Natural killer cell (primary cell): Measurements from ENCODE around the gene HSPA2. TPM values are rescaled to one million over a fixed set of nuclear protein-coding genes. Genes with fewer than 3 reads are reported as not detected.
"Not testable (repeated sequence)": the region's sequence is repeated elsewhere in the genome, so short reads cannot be mapped to it uniquely, and the experiment has no call there.

Experiments
- ATAC-seq, 3 donors: fragments of 150-1000 bp in 2 of 3; fragments of 200-7000 bp in 1 of 3; cut with Tn5 transposase; 1 replicate in 1 of 3; 2 replicates in 2 of 3; pipeline ENCODE4 v1.10.0; 2021; ENCODE audit warnings: mild to moderate bottlenecking in 2 of 3, moderate library complexity in 2 of 3
- DNase-seq, 2 donors: peaks; one replicate each; pipeline versions ENCODE4 v3.0.0 to v3.0.0-alpha.2; 2013 to 2021; ENCODE audit warnings: mixed read lengths in 1 of 2
- H3K27ac ChIP-seq: one replicate; pipeline ENCODE4 v1.5.1; 2013; ENCODE audit warnings: mild to moderate bottlenecking, low read length
- H3K27me3 ChIP-seq: one replicate; pipeline ENCODE4 v1.6.1; 2013; ENCODE audit warnings: low read length; ENCODE audit not compliant: control insufficient read depth, insufficient read depth
- H3K36me3 ChIP-seq: one replicate; pipeline ENCODE4 v1.6.1; 2013; ENCODE audit warnings: low read length; ENCODE audit not compliant: control insufficient read depth, insufficient read depth
- H3K4me1 ChIP-seq: one replicate; pipeline ENCODE4 v1.6.1; 2013; ENCODE audit warnings: low read length; ENCODE audit not compliant: control insufficient read depth, insufficient read depth
- H3K4me3 ChIP-seq: one replicate; pipeline ENCODE4 v1.5.1; 2013; ENCODE audit warnings: low read length
- H3K9me3 ChIP-seq: one replicate; pipeline ENCODE4 v1.6.1; 2013; ENCODE audit warnings: low read length; ENCODE audit not compliant: control insufficient read depth, insufficient read depth
- H3K27ac Mint-ChIP-seq, 2 donors: one replicate each; pipeline ENCODE4 v1.8.0; 2022; ENCODE audit warnings: mild to moderate bottlenecking in 2 of 2, mixed read lengths in 2 of 2, moderate library complexity in 1 of 2
- H3K27me3 Mint-ChIP-seq, 2 donors: one replicate each; pipeline ENCODE4 v1.8.0; 2022; ENCODE audit warnings: low read depth in 2 of 2, mixed read lengths in 2 of 2
- H3K36me3 Mint-ChIP-seq: one replicate; pipeline ENCODE4 v1.8.0; 2022; ENCODE audit warnings: mixed read lengths
- H3K4me1 Mint-ChIP-seq, 2 donors: one replicate each; pipeline ENCODE4 v1.8.0; 2022; ENCODE audit warnings: mixed read lengths in 2 of 2
- H3K4me3 Mint-ChIP-seq: one replicate; pipeline ENCODE4 v1.8.0; 2022; ENCODE audit warnings: mild to moderate bottlenecking, moderate library complexity, mixed read lengths
- H3K9me3 Mint-ChIP-seq, 2 donors: one replicate each; pipeline ENCODE4 v1.8.0; 2022; ENCODE audit warnings: mixed read lengths in 2 of 2
- CTCF ChIP-seq: fragments of 200-600 bp; IDR thresholded peaks from one replicate; pipeline ENCODE4 v1.8.0; 2022; ENCODE audit warnings: antibody characterized with exemption
- WGBS: methylation state at CpG from one replicate; pipeline ENCODE4 v1.1.7; 2013; ENCODE audit warnings: missing lambda C conversion rate; ENCODE audit not compliant: insufficient coverage; 5-methylcytosine and 5-hydroxymethylcytosine counted together
- intact Hi-C: fragments of 100-400 bp; cut with micrococcal nuclease; formaldehyde crosslinking; loops from one replicate; pipeline ENCODE4 v1.14.2; 2022
- total RNA-seq, 4 donors: library from RNA; stranded (reverse); fragments of 120-200 nt in 1 of 4; gene quantifications; one replicate each; pipeline versions ENCODE4 v1.2.3 to v1.2.4, GENCODE V29; 2013 to 2022

Gene HSPA2
- total RNA-seq, 3 donors from 2014 or later (not counting 1 experiment from before 2014, with no cell fraction given): 1.1 to 1.5 (median 1.1) TPM

- H3K4me3 Mint-ChIP-seq: no peak overlapping the region
- ATAC-seq: no peak
- 100% methylated on average over 5 of the region's 5 CpGs for WGBS
- no peaks in the 10 kb centered on the region for H3K36me3 ChIP-seq
- H3K9me3 Mint-ChIP-seq: no peaks in the 10 kb centered on the region
- H3K9me3 ChIP-seq: no peaks in the 10 kb centered on the region
- no peak overlapping the region for H3K27ac ChIP-seq
- H3K27me3 Mint-ChIP-seq: peaks cover 0 to 10% of the 10 kb centered on the region in 2 donors
- intact Hi-C loops: no loop called here
- H3K4me1 Mint-ChIP-seq: peaks cover 0 to 6% of the 10 kb centered on the region in 2 donors
- DNase-seq: no peak
- no peaks in the 10 kb centered on the region for H3K4me1 ChIP-seq
- H3K27me3 ChIP-seq: no peaks in the 10 kb centered on the region
- H3K36me3 Mint-ChIP-seq: no peaks in the 10 kb centered on the region
- H3K27ac Mint-ChIP-seq: no peak overlapping the region
- H3K4me3 ChIP-seq: no peak overlapping the region
- TF ChIP-seq CTCF: no peak
Observed at GRCh38 chr14:64556526-64556925, 16.0 kb downstream of the HSPA2 start.

GRCh38 chr14:64558216-64558615 is 17.7 kb downstream of the HSPA2 start:
- H3K27ac ChIP-seq, intact Hi-C loops, H3K4me3 Mint-ChIP-seq, H3K4me1 ChIP-seq, H3K27ac Mint-ChIP-seq, H3K36me3 ChIP-seq, H3K36me3 Mint-ChIP-seq, H3K27me3 Mint-ChIP-seq, DNase-seq, H3K9me3 Mint-ChIP-seq, H3K27me3 ChIP-seq, H3K4me3 ChIP-seq, H3K9me3 ChIP-seq, ATAC-seq, H3K4me1 Mint-ChIP-seq: not testable (repeated sequence)
- 91% methylated on average over 2 of the region's 2 CpGs for WGBS

GRCh38 chr14:64561631-64562030 is 21.1 kb downstream of the HSPA2 start:
- Histone ChIP-seq H3K4me1 (no peaks in the 10 kb centered on the region), H3K9me3 (no peaks in the 10 kb centered on the region), H3K27ac (no peak overlapping the region), H3K4me3 (no peak overlapping the region), H3K36me3 (no peaks in the 10 kb centered on the region), H3K27me3 (no peaks in the 10 kb centered on the region)
- H3K27ac Mint-ChIP-seq: no peak overlapping the region
- peaks cover 0 to 2% of the 10 kb centered on the region in 2 donors for H3K27me3 Mint-ChIP-seq
- no peak for DNase-seq
- H3K9me3 Mint-ChIP-seq: no peaks in the 10 kb centered on the region
- WGBS: 92% methylated on average over 2 of the region's 2 CpGs
- intact Hi-C loops: no loop called here
- H3K4me1 Mint-ChIP-seq: peaks cover 0 to 6% of the 10 kb centered on the region in 2 donors
- no peak for ATAC-seq
- no peaks in the 10 kb centered on the region for H3K36me3 Mint-ChIP-seq
- no peak overlapping the region for H3K4me3 Mint-ChIP-seq
- TF ChIP-seq CTCF: no peak

GRCh38 chr14:64562436-64562835 is 21.9 kb downstream of the HSPA2 start:
- intact Hi-C loops: no loop called here
- no peaks in the 10 kb centered on the region for H3K36me3 ChIP-seq

More at GRCh38 chr14:64562436-64562835, 21.9 kb downstream of the HSPA2 start:
- Mint-ChIP-seq H3K4me3 (no peak overlapping the region), H3K27me3 (peaks cover 0 to 2% of the 10 kb centered on the region in 2 donors), H3K36me3 (no peaks in the 10 kb centered on the region), H3K9me3 (no peaks in the 10 kb centered on the region), H3K4me1 (peaks cover 0 to 6% of the 10 kb centered on the region in 2 donors), H3K27ac (no peak overlapping the region)
- Histone ChIP-seq H3K9me3 (no peaks in the 10 kb centered on the region), H3K27ac (no peak overlapping the region), H3K27me3 (no peaks in the 10 kb centered on the region), H3K4me1 (no peaks in the 10 kb centered on the region), H3K4me3 (no peak overlapping the region)
- TF ChIP-seq CTCF: no peak
- no peak for ATAC-seq
- DNase-seq: no peak
